Fibroblast of skin of abdomen (primary cell): Measurements from ENCODE around the gene JAKMIP2.
"Not testable (repeated sequence)": the region's sequence is repeated elsewhere in the genome, so short reads cannot be mapped to it uniquely, and the experiment has no call there.

Experiments used
- DNase-seq: peaks from one replicate; pipeline ENCODE4 v3.0.0-alpha.2; 2013

The JAKMIP2 gene

DNA sequence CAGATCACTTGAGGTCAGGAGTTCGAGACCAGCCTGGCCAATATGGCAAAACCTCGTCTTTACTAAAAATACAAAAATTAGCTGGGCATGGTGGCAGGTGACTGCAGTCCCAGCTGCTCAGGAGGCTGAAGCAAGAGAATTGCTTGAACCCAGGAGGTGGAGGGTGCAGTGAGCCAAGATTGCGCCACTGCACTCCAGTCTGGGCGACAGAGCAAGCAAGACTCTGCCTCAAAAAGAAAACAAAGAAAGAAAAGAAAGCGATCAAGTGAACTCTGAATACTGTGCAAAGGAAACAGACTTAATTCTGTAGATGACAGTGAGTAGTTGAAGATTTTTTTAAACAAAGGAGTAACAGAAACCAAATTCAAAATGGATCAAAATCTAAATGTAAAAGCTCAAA is 228.7 kb downstream of the JAKMIP2 start:
- not testable (repeated sequence) for DNase-seq

DNA sequence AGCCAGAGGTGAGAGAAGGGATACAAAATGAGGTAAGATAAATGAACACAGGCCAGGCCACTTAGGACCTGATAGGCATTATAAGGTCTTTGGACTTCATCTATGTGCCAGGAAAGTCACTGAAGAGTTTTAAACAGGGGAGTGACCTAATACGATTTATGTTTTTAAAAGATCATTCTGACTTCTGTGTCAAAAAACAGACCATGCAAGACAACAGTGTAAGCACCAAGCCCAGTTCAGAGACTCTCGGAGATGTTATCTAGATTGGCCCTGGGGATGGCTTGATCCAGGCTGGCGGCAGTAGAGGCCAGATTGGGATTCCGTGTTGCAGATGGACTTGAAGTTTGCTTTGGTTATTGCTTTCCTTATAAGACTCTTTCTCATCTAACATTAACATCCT is 229.6 kb downstream of the JAKMIP2 start:
- no peak for DNase-seq

DNA sequence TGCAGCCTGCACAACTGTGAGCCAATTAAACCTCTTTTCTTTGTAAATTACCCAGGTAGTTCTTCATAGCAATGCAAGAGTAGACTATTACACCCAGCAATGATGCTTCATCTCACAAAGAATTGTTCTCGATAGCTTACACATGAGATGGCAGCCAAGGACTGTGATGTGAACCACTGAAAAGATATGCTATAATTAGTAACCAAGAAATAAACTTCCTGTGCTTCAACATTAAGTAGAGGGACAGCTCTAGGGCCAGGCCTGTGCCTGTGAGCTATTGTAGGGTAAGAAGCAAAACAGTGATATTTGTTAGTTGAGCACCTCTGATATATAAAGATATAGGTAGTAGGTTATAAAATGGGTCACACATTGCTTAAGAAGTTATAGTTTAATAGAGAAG is 230.9 kb downstream of the JAKMIP2 start:
- DNase-seq: no peak

DNA sequence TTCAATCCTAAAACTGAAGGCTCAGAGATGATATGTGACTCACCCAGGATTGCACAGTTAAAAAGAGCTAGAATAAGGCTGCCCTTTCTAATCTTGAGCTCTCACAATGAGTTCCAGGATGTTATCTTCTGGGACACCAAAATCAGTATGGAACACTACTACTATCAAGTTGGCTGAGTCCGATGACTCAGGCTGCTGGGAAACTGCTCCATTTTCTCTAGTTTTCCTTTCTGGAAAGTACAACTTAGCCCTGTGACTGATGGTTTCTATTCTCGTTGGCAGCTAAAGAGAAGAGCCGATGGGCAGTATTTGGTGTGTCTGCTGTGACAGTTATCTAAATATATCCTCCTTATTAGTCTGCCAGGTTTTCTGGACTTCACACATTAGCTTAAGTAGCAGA is 234.8 kb downstream of the JAKMIP2 start:
- DNase-seq: no peak

DNA sequence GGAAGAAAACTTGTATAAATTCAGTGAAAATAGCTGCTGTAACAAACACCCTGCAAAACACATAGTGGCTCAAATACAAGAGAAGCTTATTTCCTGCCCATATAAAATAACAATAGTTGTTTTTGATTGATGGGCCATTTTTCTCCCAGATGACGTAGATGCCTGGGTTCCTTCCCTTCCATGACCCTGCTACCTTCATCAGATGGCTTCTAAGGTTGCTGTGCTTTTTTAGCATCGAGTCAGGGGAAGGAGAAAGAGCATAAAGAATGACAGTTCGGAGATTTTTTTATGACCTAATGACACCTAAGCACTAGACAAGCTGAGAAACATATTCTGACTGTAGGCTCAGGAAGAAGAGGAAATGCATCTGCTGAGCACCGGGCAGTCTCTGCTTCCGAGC is 238.0 kb downstream of the JAKMIP2 start:
- DNase-seq: no peak

DNA sequence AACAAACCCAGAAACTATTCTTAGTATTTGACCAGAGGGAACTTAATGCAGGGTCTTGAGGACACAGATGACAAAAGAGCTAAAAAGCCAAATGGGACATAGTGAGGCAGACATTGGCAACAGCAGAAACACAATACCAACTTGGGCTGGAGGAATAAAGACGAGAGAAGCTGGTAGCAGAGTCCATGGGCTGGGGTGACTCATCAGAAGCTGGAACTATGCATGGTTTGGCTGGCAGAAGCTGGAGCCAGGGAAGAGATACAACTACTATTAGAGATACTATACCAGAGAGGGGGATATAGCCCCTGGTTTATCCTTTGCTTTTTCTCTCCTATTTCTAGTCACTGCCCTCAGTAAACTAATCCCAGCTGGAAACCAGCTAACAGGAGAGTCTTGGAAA is 243.5 kb downstream of the JAKMIP2 start:
- DNase-seq: no peak

DNA sequence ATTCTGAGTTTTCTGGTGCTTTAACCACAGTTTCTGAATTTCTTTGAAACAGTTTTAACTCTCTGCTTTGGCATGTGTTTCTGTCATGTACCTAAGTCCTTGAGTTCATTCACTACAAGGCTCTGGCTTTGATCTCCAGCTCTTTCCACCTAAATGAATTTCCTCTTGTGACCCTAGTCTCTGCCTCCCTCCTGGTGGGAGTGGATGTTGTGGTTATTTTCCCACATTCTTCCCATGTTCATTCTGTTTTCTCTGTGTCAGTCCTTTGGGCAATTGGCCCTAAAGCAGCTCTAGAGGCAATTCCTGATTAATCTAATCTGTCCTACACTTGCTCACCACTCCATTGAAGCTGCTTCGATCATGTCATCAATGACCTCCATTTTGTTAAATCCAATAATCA is 244.3 kb downstream of the JAKMIP2 start:
- no peak for DNase-seq
